Measurements from ENCODE around the gene TTLL13.

GRCh38 chr15:90268415-90268814 lies 19.1 kb downstream of the TTLL13 start:
- TF ChIP-seq EZH2 (optimal IDR thresholded peaks at IDR 0.05; ENCODE audit: low read depth, low read length) (no peak), CTCF (IDR thresholded peaks at IDR 0.05; ENCODE audit: low read length) (no peak), EZH2phosphoT487 (IDR thresholded peaks at IDR 0.05; ENCODE audit: low read length) (no peak)
